ENCODE measurements around the gene PLEKHJ1. TPM values are rescaled to one million over a fixed set of nuclear protein-coding genes. Genes with fewer than 3 reads are reported as not detected.

PLEKHJ1 gene
- total and polyA plus RNA-seq, 2 of the 13 experiments (the other 11 are each of a cell fraction or from before 2014, with no cell fraction given), result 70.5 to 130 TPM

- TF ChIP-seq TRIM22 (IDR thresholded peaks at IDR 0.05) (no peak), ZNF484 (CRISPR knock-in tag; IDR thresholded peaks at IDR 0.05; ENCODE audit: borderline replicate concordance, low read depth) (0 out of 2 replicates have a peak, but pooled peaks have one; percentile 27), IKZF1 (IDR thresholded peaks at IDR 0.05) (no peak), FOXP4 (CRISPR knock-in tag; IDR thresholded peaks at IDR 0.05) (no peak), HOMEZ (CRISPR knock-in tag; IDR thresholded peaks at IDR 0.05; ENCODE audit: low read depth) (no peak), ZNF121 (CRISPR knock-in tag; IDR thresholded peaks at IDR 0.05) (peak; percentile 56; the same call in 1 of the 2 replicates), GABPA (IDR thresholded peaks at IDR 0.05; ENCODE audit: low read depth, low read length) (peak; percentile 96), GABPA (CRISPR knock-in tag; IDR thresholded peaks at IDR 0.05; ENCODE audit: low read depth) (peak; percentile 93), SAFB2 (CRISPR knock-in tag; IDR thresholded peaks at IDR 0.05; ENCODE audit: borderline replicate concordance, low read depth) (peak; percentile 90; the same call in 1 of the 2 replicates), SP2 (CRISPR knock-in tag; IDR thresholded peaks at IDR 0.05) (peak; percentile 42; the same call in 1 of the 2 replicates), IKZF4 (CRISPR knock-in tag; IDR thresholded peaks at IDR 0.05; ENCODE audit: borderline replicate concordance, low read depth, not compliant biosample characterization) (no peak), ZNF282 (IDR thresholded peaks at IDR 0.05; ENCODE audit: partially characterized antibody) (no peak), ZNF326 (CRISPR knock-in tag; IDR thresholded peaks at IDR 0.05; ENCODE audit: borderline replicate concordance) (peak; percentile 92; the same call in 1 of the 2 replicates), PTBP1 (IDR thresholded peaks at IDR 0.05; ENCODE audit: low read depth, low read length, poor library complexity, severe bottlenecking) (peak; percentile 88), FOXO1 (CRISPR knock-in tag; IDR thresholded peaks at IDR 0.05) (0 out of 2 replicates have a peak, but pooled peaks have one; percentile 44), ZNF276 (CRISPR knock-in tag; IDR thresholded peaks at IDR 0.05; ENCODE audit: low read depth) (0 out of 2 replicates have a peak, but pooled peaks have one; percentile 79), RELA (CRISPR knock-in tag; IDR thresholded peaks at IDR 0.05) (0 out of 2 replicates have a peak, but pooled peaks have one; percentile 67), ZSCAN31 (CRISPR knock-in tag; IDR thresholded peaks at IDR 0.05; ENCODE audit: low read depth) (peak; percentile 85)
- TF ChIP-seq, protein P1, sequence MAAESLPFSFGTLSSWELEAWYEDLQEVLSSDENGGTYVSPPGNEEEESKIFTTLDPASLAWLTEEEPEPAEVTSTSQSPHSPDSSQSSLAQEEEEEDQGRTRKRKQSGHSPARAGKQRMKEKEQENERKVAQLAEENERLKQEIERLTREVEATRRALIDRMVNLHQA (CRISPR knock-in tag; IDR thresholded peaks at IDR 0.05), result no peak
These were observed 37.4 kb upstream of the PLEKHJ1 start (continued) for GRCh38 chr19:2273356-2274184.
